ENCODE results near the gene IKBKE. TPM values are rescaled to one million over a fixed set of nuclear protein-coding genes. Genes with fewer than 3 reads are reported as not detected.

Gene IKBKE
- total RNA-seq, 1 experiment from 2014 or later, result 6.6 TPM

DNA sequence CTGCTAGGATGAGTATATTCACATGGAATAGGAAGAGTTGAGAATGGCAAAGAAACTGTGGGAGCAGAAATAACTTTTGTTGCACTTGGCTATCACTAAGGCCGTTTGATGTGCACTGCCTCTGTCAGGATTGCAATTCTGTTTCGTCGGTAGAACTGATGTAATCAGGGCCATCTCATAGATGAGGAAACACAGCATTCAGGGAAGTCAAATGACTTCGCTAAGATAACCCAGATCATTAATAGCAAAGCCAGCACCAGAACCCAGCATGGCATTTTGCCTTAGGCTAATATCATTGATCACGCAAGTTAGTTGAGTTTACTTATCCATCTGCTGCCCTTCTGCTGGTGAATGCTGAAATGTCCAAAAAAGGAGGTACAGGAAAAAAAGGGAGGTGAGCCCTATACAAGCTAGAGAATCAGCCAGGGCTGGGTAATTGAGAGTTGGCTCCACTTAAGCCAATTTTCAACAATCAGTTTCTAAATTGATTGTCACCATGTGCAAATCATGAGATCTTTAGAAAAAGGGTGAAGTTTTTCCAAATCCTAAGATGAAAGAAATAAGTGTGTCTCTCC, 44.6 kb downstream of the IKBKE start:
- no peaks in the 10 kb centered on the region for H3K79me1 ChIP-seq (ENCODE audit: insufficient read depth, low read depth, low read length, poor library complexity, severe bottlenecking)
- H2BK120ac ChIP-seq (ENCODE audit: low read depth, low read length, poor library complexity, severe bottlenecking), result no peak overlapping the region
- no peaks in the 10 kb centered on the region for H4K20me1 ChIP-seq (ENCODE audit: control insufficient read depth, insufficient read depth, insufficient read length)
- H3K14ac ChIP-seq (ENCODE audit: insufficient read depth, low read length), result no peak overlapping the region
- no peak overlapping the region for H3K56ac ChIP-seq (ENCODE audit: insufficient read length, low read depth, low read length)
- Mint-ChIP-seq H3K36me3 (ENCODE audit: insufficient read depth in 1 of 3, low read depth in 3 of 3) (no peaks in the 10 kb centered on the region), H3K27ac (no peak overlapping the region), H3K27me3 (ENCODE audit: low read depth) (peaks cover 26% of the 10 kb centered on the region), H3K9me3 (no peaks in the 10 kb centered on the region), H3K4me3 (no peak overlapping the region), H3K4me1 (peaks cover 18 to 22% of the 10 kb centered on the region in 2 experiments)
- no peak overlapping the region for H3K9ac ChIP-seq (ENCODE audit: extremely low read depth, insufficient read length, low read length)
- H3K4ac ChIP-seq (ENCODE audit: low read depth, low read length), result no peak overlapping the region
- no peak overlapping the region for H4K91ac ChIP-seq (ENCODE audit: insufficient read length, low read depth, low read length)
- no peak overlapping the region for H3T11ph ChIP-seq (ENCODE audit: low read length)
- DNase-seq, result no peak
- H2BK20ac ChIP-seq (ENCODE audit: low read depth, low read length, poor library complexity, severe bottlenecking), result no peak overlapping the region
- H3K4me2 ChIP-seq (ENCODE audit: insufficient read depth, insufficient read length, low read length), result no peak overlapping the region
- H3K23me2 ChIP-seq (ENCODE audit: insufficient read length, low read depth, low read length, poor library complexity, severe bottlenecking), result no peaks in the 10 kb centered on the region
- H2BK15ac ChIP-seq (ENCODE audit: low read depth, low read length), result no peak overlapping the region
- H4K5ac ChIP-seq (ENCODE audit: insufficient read length, low read depth, low read length), result no peak overlapping the region
- H3K23ac ChIP-seq (ENCODE audit: insufficient read length, low read depth, low read length), result no peak overlapping the region
- no peak overlapping the region for H2AK5ac ChIP-seq (ENCODE audit: insufficient read length, low read length)
- TF ChIP-seq, protein P1, sequence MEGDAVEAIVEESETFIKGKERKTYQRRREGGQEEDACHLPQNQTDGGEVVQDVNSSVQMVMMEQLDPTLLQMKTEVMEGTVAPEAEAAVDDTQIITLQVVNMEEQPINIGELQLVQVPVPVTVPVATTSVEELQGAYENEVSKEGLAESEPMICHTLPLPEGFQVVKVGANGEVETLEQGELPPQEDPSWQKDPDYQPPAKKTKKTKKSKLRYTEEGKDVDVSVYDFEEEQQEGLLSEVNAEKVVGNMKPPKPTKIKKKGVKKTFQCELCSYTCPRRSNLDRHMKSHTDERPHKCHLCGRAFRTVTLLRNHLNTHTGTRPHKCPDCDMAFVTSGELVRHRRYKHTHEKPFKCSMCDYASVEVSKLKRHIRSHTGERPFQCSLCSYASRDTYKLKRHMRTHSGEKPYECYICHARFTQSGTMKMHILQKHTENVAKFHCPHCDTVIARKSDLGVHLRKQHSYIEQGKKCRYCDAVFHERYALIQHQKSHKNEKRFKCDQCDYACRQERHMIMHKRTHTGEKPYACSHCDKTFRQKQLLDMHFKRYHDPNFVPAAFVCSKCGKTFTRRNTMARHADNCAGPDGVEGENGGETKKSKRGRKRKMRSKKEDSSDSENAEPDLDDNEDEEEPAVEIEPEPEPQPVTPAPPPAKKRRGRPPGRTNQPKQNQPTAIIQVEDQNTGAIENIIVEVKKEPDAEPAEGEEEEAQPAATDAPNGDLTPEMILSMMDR (conservative IDR thresholded peaks at IDR 0.05), result no peak
- no peak overlapping the region for H3K18ac ChIP-seq (ENCODE audit: insufficient read length, low read depth, low read length)
- no peaks in the 10 kb centered on the region for H3K27me3 ChIP-seq (ENCODE audit: insufficient read depth, low read length)
- H3K79me2 ChIP-seq (ENCODE audit: insufficient read depth, low read length), result no peaks in the 10 kb centered on the region
- no CpG with 5 or more reads among the region's 5 CpGs for WGBS (ENCODE audit: extremely low coverage, insufficient read length, low lambda C conversion rate)
- H3K4me1 ChIP-seq (ENCODE audit: insufficient read depth, low read length), result no peaks in the 10 kb centered on the region; the same call in 1 of the 2 replicates
- H2BK12ac ChIP-seq (ENCODE audit: insufficient read length, low read depth, low read length), result no peak overlapping the region
- no peak overlapping the region for H3K27ac ChIP-seq (ENCODE audit: insufficient read length, low read depth, low read length)
- H2AFZ ChIP-seq (ENCODE audit: low read length), result no peak overlapping the region
- H2BK5ac ChIP-seq (ENCODE audit: insufficient read length, low read length), result no peak overlapping the region
- H3K9me3 ChIP-seq (ENCODE audit: control insufficient read depth, low read depth, low read length), result no peaks in the 10 kb centered on the region
- H4K8ac ChIP-seq (replicated peaks; ENCODE audit: insufficient read length, low read depth, low read length), result no peak overlapping the region

All from H9 (cell line).